ENCODE results near the gene PRR3.

The PRR3 gene

DNA sequence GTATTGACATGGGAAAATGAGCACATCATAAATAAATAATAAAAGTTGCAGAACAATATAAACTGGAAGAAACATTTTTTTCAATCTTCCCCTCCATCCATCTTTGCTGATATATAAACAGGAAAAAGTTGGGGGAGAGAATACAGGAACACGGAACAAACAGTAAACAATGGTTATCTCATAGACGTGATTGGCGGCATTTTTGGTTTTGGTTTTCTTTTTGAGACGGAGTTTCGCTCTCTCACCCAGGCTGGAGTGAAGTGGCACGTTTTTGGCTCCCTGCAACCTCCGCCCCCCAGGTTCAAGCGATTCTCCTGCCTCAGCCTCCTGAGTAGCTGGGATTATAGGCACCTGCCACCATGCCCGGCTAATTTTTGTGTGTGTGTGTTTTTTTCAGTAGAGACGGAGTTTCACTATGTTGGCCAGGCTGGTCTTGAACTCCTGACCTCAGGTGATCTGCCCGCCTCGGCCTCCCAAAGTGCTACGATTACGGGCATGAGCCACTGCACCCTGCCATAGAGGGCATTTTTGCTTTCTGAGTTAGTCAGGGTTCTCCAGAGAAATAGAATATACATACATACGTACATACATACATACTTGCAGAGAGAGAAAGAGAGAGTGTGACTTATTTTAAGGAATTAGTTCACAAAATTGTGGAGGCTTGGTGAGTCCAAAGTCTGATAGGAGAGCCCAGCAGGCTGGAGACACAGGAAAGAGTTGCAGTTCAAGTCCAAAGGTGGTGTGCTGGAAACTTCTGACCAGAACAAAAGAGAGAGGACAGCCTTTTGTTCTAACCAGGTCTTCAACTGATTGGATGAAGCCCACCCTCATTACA lies 23.4 kb upstream of the PRR3 start:
- in situ Hi-C loops (cut with HindIII; ENCODE audit: low sequenced_read_pairs), result no loop called here

DNA sequence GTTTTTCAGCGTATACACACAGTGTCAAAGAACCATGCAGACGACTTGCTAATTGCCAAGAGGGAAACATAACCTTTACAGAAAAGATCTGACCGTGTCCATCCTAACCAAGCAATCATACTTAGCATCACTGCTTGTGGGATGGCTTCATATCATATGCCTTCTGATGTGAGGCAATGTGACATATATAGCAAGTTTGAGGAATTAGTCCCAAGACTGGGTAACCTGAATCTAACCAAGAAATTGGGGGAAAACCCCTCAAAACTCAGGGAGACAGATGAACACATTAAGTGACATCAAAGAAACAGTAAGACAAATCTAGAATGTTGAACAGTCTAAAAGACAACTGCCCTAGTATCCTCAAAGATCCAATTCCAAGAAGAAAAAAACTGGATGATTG lies 19.2 kb upstream of the PRR3 start:
- in situ Hi-C loops (cut with HindIII; ENCODE audit: low sequenced_read_pairs), result no loop called here

DNA sequence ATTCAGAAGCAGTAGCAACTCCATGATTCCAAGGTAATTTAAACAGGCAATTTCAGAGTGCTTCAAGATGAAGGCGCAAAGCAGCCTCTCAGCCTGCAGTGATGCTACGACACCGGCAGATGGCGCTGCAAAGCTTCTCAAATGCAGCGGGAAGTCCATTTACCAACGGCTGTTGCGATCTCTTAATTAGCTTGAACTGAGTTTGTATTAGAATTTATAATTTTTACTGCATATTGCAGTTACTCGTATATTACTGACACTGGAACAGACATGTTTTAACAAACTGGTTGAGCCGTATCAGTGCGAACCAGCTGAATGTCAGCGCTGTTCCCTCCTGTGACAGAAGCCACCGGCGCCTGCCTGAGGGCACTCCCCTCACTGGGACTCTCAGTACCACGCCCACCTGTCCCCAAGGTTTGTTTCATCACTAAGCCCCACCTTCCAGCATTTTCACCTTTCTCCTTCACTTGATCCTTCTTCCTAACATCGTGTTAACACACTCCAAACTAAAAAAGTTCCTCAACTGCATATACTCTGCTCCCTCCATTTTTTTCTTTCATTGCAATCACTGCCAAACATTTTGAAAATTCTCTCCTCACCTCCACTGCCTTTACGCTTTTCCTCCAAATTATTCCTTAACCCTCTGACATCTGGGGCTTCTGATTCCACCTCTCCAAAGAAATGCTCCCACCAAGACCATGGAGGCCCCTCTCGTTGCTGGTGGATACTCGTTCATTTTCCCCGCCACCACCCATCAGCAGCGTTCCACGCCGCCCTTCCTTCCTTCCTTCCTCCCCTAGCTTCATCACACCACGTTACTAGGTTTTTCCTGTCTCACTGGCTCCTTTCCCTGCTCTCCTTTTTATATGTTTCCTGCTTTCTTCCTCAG lies 15.3 kb upstream of the PRR3 start:
- in situ Hi-C loops (cut with HindIII; ENCODE audit: low sequenced_read_pairs), result loop anchor here (5.0 to 10.0 kb wide), 2 partner anchors 39 to 77 kb away; no protein-coding TSS in a partner anchor

DNA sequence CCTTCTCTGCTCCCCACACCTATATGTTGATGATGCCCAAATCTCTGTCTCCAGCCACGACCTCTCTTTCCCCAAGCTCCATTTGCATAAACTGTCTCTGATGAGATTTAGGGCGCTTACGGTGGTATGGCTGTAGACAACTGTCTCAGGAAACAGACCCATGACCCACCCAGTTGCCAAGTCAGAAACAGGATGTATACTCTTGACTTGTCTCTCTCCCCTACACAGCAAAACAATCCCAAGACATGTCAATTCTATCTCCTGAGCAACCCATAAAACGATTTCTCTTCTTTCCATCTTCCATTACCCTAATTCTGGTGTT lies 14.7 kb upstream of the PRR3 start:
- in situ Hi-C loops (cut with HindIII; ENCODE audit: low sequenced_read_pairs), result loop anchor here (5.0 to 10.0 kb wide), 2 partner anchors 40 to 78 kb away; no protein-coding TSS in a partner anchor

DNA sequence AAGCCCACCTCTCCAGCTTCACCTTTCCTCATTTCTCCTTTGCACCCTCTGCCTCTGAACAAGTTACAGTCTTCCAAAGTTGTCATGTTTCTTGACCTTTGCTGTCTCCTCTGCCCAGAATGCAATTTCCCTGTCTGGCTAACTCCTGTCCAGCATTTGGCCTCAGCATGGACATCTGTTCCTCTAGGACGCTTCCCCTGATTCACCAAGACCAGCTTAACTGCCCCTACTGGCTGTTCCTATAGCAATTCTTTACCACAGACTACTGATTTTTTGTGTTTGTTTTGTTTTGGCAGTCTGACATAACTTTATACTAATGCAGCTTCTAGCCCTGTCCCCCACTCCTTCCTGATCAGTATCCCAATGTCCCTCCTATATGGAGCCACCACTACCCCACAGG lies 14.2 kb upstream of the PRR3 start:
- in situ Hi-C loops (cut with HindIII; ENCODE audit: low sequenced_read_pairs), result loop anchor here (5.0 to 10.0 kb wide), 2 partner anchors 41 to 78 kb away; no protein-coding TSS in a partner anchor

DNA sequence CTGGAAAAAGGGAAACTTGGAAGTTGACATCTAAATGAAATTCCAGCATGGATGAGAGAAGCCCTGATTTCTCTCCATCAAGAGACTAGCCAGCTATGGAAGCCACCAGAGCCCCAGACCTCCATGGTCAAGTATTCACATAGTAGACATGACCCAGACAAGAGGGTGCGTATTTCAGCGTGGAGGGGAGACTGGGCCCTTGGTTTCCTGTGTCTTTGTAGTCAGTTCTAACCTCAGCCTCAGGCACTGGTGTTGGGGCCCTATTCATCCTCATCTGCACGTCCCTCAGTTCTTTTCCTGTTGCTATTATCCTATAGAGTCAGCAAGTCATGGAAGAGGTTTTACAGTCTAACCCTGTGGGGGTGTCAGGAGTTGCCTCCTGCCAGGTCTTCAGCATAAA lies 13.3 kb upstream of the PRR3 start:
- in situ Hi-C loops (cut with HindIII; ENCODE audit: low sequenced_read_pairs), result loop anchor here (5.0 to 10.0 kb wide), 2 partner anchors 42 to 79 kb away; no protein-coding TSS in a partner anchor

DNA sequence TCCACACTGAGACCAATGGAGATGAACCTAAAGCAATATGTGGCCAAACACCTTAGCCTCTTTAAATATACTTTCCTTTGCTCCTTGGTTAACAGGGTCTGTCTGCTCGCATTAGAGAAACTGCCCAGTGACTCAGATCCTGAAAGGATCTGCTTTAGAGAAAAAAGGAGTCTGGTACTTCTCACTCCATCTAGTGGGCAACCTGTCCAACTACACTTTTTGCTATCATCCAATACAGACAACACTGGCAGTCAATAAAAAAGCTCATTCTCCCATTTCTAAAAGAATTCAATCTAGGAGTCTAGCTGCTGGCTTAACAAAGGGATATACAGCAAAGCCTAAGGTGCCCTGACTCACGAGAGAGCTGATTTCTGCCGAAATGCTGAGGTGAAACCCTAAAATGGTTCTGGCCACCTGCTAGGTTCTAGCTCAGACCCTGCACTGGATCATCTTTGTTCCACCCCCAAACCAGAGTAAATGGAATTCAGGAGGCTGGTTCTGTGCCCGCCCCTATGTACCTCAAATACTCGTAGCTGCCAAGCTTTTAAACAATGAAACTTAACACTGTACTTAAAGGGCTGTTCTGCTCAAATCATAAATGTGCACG lies 12.3 kb upstream of the PRR3 start:
- in situ Hi-C loops (cut with HindIII; ENCODE audit: low sequenced_read_pairs), result loop anchor here (5.0 to 10.0 kb wide), 2 partner anchors 42 to 80 kb away; no protein-coding TSS in a partner anchor

DNA sequence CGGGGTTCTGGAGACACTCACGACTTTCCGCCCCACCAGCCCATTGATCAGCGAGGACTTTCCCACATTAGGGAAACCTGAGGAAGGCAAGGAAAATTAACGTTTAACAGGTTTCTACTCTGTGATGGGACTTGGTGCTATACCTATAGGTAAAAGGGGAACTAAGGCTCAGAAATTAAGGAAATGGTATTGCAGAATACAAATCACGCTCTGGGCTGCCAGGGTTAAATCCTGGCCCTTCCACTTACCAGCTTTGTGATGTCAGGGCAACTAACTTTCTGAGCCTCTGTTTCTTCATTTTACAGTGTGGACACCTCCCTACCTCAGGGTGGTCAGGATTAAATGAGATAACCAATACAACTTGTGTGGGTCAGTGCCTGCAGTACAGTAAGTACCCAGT lies 9.6 kb upstream of the PRR3 start:
- in situ Hi-C loops (cut with HindIII; ENCODE audit: low sequenced_read_pairs), result loop anchor here (10.0 kb wide), 1 partner anchor 83 kb away; no protein-coding TSS in a partner anchor

DNA sequence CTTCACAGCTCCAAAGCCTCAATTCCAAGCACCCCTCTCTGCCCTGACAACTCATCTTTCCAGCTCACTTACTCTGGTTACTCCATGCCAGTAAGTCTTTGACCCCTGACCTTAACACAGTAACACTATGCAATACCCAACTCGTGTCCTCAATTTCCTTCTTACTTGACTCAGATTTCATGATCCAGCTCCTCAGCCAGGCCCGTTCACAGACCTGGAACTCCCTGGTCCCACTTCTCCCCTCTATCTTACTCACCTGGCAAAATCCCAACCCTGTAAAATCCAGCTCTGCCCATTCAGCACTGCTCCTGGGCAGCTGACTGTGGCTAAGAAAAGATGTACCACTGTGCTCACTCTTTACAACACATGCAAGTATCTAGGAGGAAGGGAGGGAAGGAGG lies 8.7 kb upstream of the PRR3 start:
- in situ Hi-C loops (cut with HindIII; ENCODE audit: low sequenced_read_pairs), result loop anchor here (10.0 kb wide), 1 partner anchor 84 kb away; no protein-coding TSS in a partner anchor

DNA sequence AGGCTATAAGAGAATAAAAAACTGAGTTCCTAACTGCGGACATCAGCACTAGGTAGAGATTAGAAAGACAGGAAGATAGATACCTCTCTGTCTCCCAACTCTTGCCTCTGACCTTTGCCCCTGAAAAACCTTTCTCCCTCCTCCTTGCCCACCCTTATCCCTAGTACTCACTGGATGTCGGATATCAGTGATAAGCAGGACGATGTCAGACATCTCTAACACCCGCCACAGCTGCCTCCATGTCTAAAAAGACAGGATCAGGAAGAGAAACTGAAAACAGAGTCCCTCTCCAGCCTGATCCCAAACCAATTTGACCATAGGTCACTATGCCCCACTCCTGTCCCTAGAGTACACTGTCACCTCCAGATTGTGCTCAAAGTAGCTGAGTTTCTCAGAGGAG lies 2.7 kb upstream of the PRR3 start:
- in situ Hi-C loops (cut with HindIII; ENCODE audit: low sequenced_read_pairs), result no loop called here

DNA sequence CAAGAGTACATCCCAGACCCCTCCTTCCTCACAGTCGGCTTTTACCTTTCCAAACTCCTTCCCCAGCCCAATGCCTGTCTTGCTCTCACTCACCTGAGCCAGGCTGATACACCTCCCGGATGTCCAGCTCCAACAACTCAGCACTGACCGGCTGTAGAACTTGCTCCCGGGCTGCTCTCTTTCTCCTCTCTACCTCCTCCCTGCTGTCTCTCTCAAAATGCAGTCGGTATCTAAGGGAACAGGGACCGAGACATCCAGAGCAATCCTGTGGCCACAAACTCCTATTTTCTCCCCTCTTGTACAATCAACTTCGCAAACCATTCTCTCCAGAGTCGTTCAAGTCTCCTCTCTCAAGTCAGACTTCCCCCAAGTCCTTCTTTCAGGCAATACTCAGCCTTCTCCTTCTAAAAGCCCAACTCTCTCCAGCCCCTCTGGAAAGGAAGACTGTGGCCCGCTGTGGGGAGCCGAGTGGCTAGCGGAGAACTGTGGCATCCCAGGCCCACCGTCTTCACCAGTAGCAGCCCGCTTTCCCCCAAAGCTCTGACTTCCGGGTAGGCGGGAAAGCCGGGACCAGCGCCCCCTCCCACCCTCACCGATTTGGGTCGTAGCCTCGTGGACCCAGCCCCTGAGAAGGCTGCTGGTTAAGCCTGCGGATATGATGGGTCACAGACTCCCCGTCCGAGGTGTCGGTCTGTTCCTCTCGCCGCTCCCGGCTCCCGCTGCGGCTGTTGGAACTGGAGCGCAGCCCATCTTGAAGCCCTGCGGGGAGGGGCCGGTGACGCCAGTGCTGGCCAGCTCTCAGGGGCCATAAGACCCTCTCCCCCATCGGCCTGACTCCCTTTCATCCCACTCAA lies 1.9 kb upstream of the PRR3 start:
- in situ Hi-C loops (cut with HindIII; ENCODE audit: low sequenced_read_pairs), result no loop called here

DNA sequence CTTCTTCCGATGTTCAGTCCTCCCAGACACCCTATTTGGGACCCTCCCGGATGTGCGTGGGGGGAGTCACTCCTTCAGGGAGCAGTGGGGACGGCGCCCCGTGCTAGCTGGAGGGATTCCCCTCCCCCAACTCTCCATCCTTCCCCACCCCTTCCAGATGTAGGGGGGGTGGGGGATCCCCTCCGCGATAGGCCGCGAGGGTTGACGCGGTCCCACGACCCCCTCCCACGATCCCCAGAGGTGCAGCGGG lies 1.4 kb upstream of the PRR3 start:
- in situ Hi-C loops (cut with HindIII; ENCODE audit: low sequenced_read_pairs), result no loop called here

DNA sequence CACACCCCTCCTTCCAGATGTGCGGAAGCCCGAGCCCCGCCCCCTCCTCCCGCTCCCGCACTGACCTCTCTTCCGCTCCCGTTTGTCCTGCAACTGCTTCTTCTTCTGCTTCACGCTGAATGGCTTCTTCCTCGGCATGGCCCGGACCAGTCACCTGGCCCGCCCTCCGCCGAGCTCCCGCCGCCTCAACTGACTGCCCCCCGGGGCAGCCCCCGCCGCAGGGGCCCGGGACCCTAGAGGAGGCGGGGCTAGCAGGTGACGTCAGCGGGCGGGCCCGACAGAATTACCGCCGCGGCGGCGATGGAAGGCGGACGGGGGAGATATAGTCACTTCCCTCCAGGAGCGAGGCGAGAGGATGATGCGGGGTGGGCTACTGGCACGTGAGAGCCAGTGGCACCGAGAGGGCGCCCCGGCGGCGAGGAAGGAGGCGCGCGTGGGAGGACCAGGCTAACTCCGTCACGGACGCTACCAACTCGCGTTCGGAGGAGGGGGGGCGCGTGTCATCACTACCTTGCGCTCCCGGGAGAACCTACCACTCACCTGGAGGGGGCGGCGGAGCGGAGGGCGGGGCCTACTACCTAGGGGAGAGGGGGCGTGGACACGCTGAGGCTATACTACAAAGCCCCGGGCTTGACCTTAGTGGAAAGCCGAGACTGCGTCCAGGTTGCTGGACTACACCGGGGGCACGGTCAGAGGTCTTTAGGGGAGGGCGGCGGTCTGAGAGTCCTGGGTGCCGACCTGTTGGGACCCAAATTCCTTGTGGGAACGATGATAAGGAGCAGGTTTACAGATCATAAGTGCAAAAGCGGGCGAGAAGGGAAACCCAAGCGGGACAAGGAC lies 809 bp upstream of the PRR3 start, which contains the start of gene GNL1:
TSS of gene GNL1 (minus strand) at position 424 of the 840 bp plus-strand sequence. CDS start at position 138, 286 bp downstream.
- in situ Hi-C loops (cut with HindIII; ENCODE audit: low sequenced_read_pairs), result no loop called here

DNA sequence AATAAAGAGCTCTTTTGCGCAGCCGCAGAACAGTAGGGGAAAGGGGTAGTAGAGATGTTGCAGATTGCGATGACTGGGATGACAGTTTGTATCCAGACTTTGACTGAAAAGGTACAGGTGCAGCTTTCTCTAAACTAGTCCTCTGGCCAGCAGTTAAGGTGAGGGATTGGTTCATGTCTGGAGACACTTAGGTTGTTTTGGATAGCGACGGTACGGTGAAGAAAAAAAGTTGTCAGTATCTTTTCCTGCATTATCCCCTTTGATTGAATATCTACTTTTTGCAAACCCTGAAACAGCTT lies 537 bp downstream of the PRR3 start:
- in situ Hi-C loops (cut with HindIII; ENCODE audit: low sequenced_read_pairs), result no loop called here

DNA sequence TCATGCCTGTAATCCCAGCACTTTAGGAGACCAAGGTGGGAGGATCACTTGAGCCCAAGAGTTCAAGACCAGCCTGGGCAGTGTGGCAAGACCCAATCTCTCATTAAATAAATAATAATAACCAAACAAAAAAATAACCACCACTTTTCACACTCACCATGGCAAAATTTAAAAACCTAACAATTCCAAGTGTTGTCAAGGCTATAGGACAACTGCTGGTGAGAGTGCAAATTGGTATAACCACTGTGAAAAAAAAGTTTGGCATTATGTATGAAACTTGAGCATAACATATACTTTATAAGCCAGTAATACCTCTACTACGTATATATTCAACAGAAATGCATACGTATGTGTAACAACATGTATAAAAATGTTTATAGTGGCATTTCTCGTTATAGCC lies 3.8 kb downstream of the PRR3 start:
- in situ Hi-C loops (cut with HindIII; ENCODE audit: low sequenced_read_pairs), result no loop called here

DNA sequence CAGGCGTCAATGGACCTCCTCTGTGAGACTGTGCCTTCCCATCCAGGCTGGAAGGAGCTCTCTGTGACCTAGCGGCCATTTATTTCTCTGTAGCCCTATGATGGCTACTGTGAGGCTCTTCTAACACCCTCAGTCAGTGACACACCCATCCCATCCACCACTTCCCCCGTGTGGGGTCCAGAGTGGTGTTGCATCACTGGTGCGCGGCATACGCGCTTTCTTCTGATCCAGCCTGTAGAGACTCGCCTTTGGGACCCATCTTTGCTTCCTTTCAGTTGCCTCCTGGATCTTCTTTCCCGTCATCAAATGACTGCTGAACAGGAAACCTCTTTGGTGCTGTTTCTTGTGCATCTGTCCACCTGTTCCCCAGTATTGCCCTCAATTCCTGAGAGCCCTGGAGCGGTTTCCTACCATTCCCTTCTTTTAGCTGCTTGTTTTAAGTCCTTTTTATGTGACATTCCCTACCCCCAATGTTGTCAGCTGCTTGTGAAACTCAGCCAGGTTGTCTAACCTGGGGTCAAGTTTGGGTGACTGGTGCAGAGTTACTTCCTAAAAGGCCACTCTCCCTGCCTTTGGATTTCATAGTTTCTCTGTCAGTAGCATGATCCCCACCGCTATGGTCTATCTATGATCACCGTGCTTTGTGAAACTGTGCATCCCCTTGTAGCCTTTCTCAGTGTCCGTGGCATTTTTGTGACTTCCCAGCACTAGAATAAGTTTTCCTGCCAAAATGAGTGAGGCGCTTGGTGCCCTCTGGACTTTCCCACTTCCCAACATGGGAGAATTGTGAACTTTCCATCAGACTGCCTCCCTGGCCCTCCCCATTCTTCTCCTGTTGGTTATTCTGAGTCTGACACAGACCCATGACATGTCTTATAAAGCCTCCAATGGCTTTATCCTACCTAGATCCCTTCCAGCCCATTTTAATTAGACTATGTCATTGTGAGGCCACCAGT lies 5.7 kb downstream of the PRR3 start:
- in situ Hi-C loops (cut with HindIII; ENCODE audit: low sequenced_read_pairs), result no loop called here

DNA sequence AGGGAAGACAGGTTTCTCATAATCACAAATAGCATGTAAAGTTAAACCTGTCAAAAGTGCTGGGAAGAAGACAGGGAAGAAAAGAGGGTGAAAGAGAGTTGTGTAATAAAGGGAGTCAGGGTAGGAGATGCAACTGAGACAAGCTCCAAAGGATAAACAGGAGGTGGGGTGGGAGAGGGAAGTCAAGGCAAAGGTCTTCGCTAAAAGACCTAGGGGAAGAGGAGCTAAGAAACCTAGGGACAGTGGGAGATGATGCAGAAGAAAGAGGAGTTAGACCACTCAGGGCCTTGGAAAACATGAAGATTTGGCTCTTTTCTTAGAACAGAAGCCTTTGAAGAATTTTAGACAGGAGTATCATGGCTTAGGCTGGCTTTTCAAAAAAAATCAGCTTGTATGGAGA lies 7.0 kb downstream of the PRR3 start:
- in situ Hi-C loops (cut with HindIII; ENCODE audit: low sequenced_read_pairs), result no loop called here

DNA sequence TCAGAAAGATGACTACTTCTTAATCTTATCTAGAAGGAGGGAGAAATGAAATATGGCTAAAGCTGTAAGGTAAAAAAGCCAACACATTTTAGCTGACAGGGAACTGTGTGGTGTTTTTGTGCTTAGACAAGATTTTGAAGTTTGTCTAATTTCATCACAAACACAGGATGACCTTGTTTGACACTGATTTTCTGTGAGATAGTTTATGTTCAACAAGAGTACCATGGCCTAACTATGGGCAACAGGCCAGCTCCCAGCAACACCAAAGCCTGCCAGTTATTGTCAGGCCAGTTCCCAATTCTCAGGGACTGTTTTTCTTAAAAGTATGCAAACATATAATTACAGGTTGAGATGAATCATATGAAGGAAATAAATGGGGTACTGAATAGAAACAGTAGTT lies 8.7 kb downstream of the PRR3 start:
- in situ Hi-C loops (cut with HindIII; ENCODE audit: low sequenced_read_pairs), result no loop called here

DNA sequence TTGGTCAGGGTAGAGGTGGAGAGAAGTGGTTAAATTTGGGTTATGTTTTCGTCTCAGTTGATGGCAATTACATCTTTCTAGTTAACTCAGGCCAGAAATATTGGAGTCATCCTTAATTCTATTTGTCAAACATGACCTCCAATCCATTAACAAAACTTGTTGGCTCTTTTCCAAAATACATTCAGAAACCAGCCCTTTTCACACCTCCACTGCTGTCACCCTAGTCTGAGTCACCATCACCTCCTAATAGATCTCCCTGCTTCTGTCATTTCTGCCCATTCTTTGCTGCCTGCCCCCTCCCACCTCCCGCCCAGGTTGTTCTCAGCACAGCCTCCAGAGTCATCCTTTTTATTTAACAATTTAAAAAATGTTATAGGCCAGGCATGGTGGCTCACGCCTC lies 11.2 kb downstream of the PRR3 start:
- in situ Hi-C loops (cut with HindIII; ENCODE audit: low sequenced_read_pairs), result no loop called here

All from DLD1 (cell line).